CD14-positive monocyte (primary cell): ENCODE measurements around the gene PDE1C. TPM values are rescaled to one million over a fixed set of nuclear protein-coding genes. Genes with fewer than 3 reads are reported as not detected.

Source experiments
- DNase-seq, 3 donors: peaks; one replicate each; pipeline ENCODE4 v3.0.0-alpha.2; 2011 to 2022
- H2AFZ ChIP-seq: 2 replicates; pipeline ENCODE4 v1.6.0; 2012; ENCODE audit warnings: mild to moderate bottlenecking, low read depth, low read length, inconsistent platforms; ENCODE audit not compliant: insufficient read depth, poor library complexity, severe bottlenecking
- H3K27ac ChIP-seq, 2 donors: 1 replicate in 1 of 2; 2 replicates in 1 of 2; pipeline ENCODE4 v1.5.1; 2012 to 2013; ENCODE audit warnings: low read length in 2 of 2, control low read depth in 1 of 2, inconsistent platforms in 1 of 2, low read depth in 1 of 2, mild to moderate bottlenecking in 1 of 2
- H3K27me3 ChIP-seq, 2 donors: one replicate each; pipeline versions ENCODE4 v1.6.0 to v1.6.1; 2011 to 2013; ENCODE audit warnings: low read length in 2 of 2; ENCODE audit not compliant: control insufficient read depth in 2 of 2, insufficient read depth in 2 of 2
- H3K36me3 ChIP-seq, 2 donors: replicated peaks in 1 of 2; 1 replicate in 1 of 2; 2 replicates in 1 of 2; pipeline versions ENCODE4 v1.5.1 to v1.6.1; 2012 to 2013; ENCODE audit warnings: low read length in 2 of 2, control low read depth in 1 of 2, inconsistent platforms in 1 of 2, mild to moderate bottlenecking in 1 of 2; ENCODE audit not compliant: insufficient read depth in 2 of 2, control insufficient read depth in 1 of 2
- H3K4me1 ChIP-seq, 2 donors: 1 replicate in 1 of 2; 2 replicates in 1 of 2; pipeline versions ENCODE4 v1.5.1 to v1.6.1; 2012 to 2013; ENCODE audit warnings: low read length in 2 of 2, control low read depth in 1 of 2, inconsistent platforms in 1 of 2, mild to moderate bottlenecking in 1 of 2, moderate library complexity in 1 of 2; ENCODE audit not compliant: insufficient read depth in 2 of 2, control insufficient read depth in 1 of 2
- H3K4me2 ChIP-seq: replicated peaks from 2 replicates; pipeline ENCODE3; 2012; ENCODE audit warnings: low read length, moderate library complexity, mild to moderate bottlenecking; ENCODE audit not compliant: poor library complexity, severe bottlenecking; ENCODE audit errors: extremely low read depth
- H3K4me3 ChIP-seq, 3 experiments: fragments of 200-600 bp in 1 of 3; sonication (generic) in 1 of 3; replicated peaks in 1 of 3; 1 replicate in 2 of 3; 2 replicates in 1 of 3; pipeline ENCODE4 v1.5.1; 2011 to 2013; ENCODE audit warnings: low read length in 3 of 3, mild to moderate bottlenecking in 3 of 3, control low read depth in 2 of 3, low read depth in 2 of 3, inconsistent platforms in 1 of 3, moderate library complexity in 1 of 3
- H3K79me2 ChIP-seq: 2 replicates; pipeline ENCODE4 v1.6.0; 2012; ENCODE audit warnings: mild to moderate bottlenecking, control low read depth, inconsistent platforms, low read length, moderate library complexity; ENCODE audit not compliant: insufficient read depth
- H3K9ac ChIP-seq: 2 replicates; pipeline ENCODE4 v1.6.0; 2017; ENCODE audit warnings: low read length, mild to moderate bottlenecking; ENCODE audit not compliant: insufficient read depth, poor library complexity, severe bottlenecking
- H3K9me3 ChIP-seq, 2 donors: replicated peaks in 1 of 2; 1 replicate in 1 of 2; 2 replicates in 1 of 2; pipeline versions ENCODE4 v1.5.1 to v1.6.1; 2012 to 2013; ENCODE audit warnings: low read length in 2 of 2, control low read depth in 1 of 2; ENCODE audit not compliant: control insufficient read depth in 1 of 2, insufficient read depth in 1 of 2
- H4K20me1 ChIP-seq: 2 replicates; pipeline ENCODE4 v1.6.0; 2012; ENCODE audit warnings: mild to moderate bottlenecking, low read length, control low read depth, moderate library complexity; ENCODE audit not compliant: insufficient read depth
- H3K27ac Mint-ChIP-seq, 7 donors: one replicate each; pipeline ENCODE4 v1.8.0; 2020; ENCODE audit warnings: mild to moderate bottlenecking in 7 of 7, mixed read lengths in 7 of 7, moderate library complexity in 6 of 7, inconsistent platforms in 2 of 7
- H3K27me3 Mint-ChIP-seq, 3 donors: one replicate each; pipeline ENCODE4 v1.8.0; 2021 to 2022; ENCODE audit warnings: low read depth in 3 of 3, mild to moderate bottlenecking in 3 of 3, mixed read lengths in 3 of 3, moderate library complexity in 3 of 3, inconsistent platforms in 1 of 3
- H3K36me3 Mint-ChIP-seq, 2 donors: one replicate each; pipeline ENCODE4 v1.8.0; 2020; ENCODE audit warnings: mixed read lengths in 2 of 2, inconsistent platforms in 1 of 2, mild to moderate bottlenecking in 1 of 2
- H3K4me1 Mint-ChIP-seq: one replicate; pipeline ENCODE4 v1.8.0; 2020; ENCODE audit warnings: mild to moderate bottlenecking, mixed read lengths
- H3K4me3 Mint-ChIP-seq, 2 donors: one replicate each; pipeline ENCODE4 v1.8.0; 2020; ENCODE audit warnings: mild to moderate bottlenecking in 2 of 2, mixed read lengths in 2 of 2, moderate library complexity in 1 of 2
- H3K9me3 Mint-ChIP-seq, 7 donors: one replicate each; pipeline ENCODE4 v1.8.0; 2020 to 2022; ENCODE audit warnings: mixed read lengths in 7 of 7, mild to moderate bottlenecking in 6 of 7, moderate library complexity in 6 of 7, inconsistent platforms in 2 of 7
- WGBS: methylation state at CpG from one replicate; pipeline ENCODE4 v1.1.5; 2013; ENCODE audit warnings: missing lambda C conversion rate; ENCODE audit not compliant: insufficient coverage; 5-methylcytosine and 5-hydroxymethylcytosine counted together
- intact Hi-C, 2 donors: fragments of 100-400 bp; cut with micrococcal nuclease; formaldehyde crosslinking; loops; one replicate each; pipeline versions ENCODE4 v1.15.0 to v1.15.1; 2023
- polyA plus RNA-seq, 3 donors: library from polyadenylated mRNA; depleted of rRNA in 1 of 3; unstranded in 2 of 3; stranded (reverse) in 1 of 3; fragments of 300-500 nt in 2 of 3; fragments of >200 nt in 1 of 3; fragmentation: Illumina TruSeq in 2 of 3; gene quantifications; 1 replicate in 2 of 3; 2 replicates in 1 of 3; pipeline ENCODE4 v1.2.3, GENCODE V29; 2012 to 2021
- TF ChIP-seq, protein P1 (sequence below): fragments of 200-600 bp; IDR thresholded peaks from one replicate; pipeline ENCODE4 v1.8.0; 2022; ENCODE audit warnings: antibody characterized with exemption, mild to moderate bottlenecking

Gene PDE1C
- polyA plus RNA-seq, 3 donors = not detected

DNA sequence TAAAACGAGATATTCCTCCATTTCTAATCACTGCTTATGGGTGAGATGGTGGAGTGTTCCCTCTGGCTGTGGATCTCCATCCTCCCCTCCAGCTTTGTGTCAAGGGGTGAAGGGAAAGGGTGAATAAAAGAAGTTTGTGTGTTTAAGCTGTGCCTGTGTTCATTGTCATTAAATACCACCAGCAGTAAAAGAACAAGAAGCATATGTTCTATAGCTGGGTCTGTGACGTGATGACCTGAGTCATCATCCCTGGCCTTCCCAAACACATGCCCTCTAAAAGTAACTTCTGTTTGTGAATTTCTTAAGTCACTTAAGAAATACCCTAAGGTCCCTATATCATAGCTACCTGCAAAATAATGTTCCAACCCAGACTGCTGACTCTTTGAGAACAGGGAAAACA is 278.3 kb downstream of the PDE1C start:
- H3K36me3 ChIP-seq = no peaks in the 10 kb centered on the region
- H3K4me1 Mint-ChIP-seq = no peaks in the 10 kb centered on the region
- no peak overlapping the region for H3K4me2 ChIP-seq
- peaks cover 0 to 2% (median 0%) of the 10 kb centered on the region in 7 donors for H3K9me3 Mint-ChIP-seq
- H3K27me3 ChIP-seq = no peaks in the 10 kb centered on the region
- DNase-seq = no peak
- no peak overlapping the region for H3K4me3 Mint-ChIP-seq
- no peaks in the 10 kb centered on the region for H3K4me1 ChIP-seq
- H3K27ac Mint-ChIP-seq = no peak overlapping the region
- TF ChIP-seq, protein P1, sequence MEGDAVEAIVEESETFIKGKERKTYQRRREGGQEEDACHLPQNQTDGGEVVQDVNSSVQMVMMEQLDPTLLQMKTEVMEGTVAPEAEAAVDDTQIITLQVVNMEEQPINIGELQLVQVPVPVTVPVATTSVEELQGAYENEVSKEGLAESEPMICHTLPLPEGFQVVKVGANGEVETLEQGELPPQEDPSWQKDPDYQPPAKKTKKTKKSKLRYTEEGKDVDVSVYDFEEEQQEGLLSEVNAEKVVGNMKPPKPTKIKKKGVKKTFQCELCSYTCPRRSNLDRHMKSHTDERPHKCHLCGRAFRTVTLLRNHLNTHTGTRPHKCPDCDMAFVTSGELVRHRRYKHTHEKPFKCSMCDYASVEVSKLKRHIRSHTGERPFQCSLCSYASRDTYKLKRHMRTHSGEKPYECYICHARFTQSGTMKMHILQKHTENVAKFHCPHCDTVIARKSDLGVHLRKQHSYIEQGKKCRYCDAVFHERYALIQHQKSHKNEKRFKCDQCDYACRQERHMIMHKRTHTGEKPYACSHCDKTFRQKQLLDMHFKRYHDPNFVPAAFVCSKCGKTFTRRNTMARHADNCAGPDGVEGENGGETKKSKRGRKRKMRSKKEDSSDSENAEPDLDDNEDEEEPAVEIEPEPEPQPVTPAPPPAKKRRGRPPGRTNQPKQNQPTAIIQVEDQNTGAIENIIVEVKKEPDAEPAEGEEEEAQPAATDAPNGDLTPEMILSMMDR = no peak
- H2AFZ ChIP-seq = no peak overlapping the region
- no peaks in the 10 kb centered on the region for H4K20me1 ChIP-seq
- no peaks in the 10 kb centered on the region for H3K79me2 ChIP-seq
- H3K9me3 ChIP-seq = no peaks in the 10 kb centered on the region
- H3K27me3 Mint-ChIP-seq = peaks cover 0 to 3% (median 0%) of the 10 kb centered on the region in 3 donors
- no peak overlapping the region for H3K27ac ChIP-seq
- no peak overlapping the region for H3K9ac ChIP-seq
- no peaks in the 10 kb centered on the region for H3K36me3 Mint-ChIP-seq
- 86% methylated on average over 1 of the region's 2 CpGs for WGBS
- intact Hi-C loops = no loop called here
- no peak overlapping the region for H3K4me3 ChIP-seq

GRCh38 chr7:31788883-31789680 is 281.1 kb downstream of the PDE1C start:
- WGBS = no CpG with 5 or more reads among the region's 3 CpGs
- H3K4me3 ChIP-seq = no peak overlapping the region
- H3K36me3 ChIP-seq = no peaks in the 10 kb centered on the region
- H3K36me3 Mint-ChIP-seq = no peaks in the 10 kb centered on the region
- peaks cover 0 to 2% (median 0%) of the 10 kb centered on the region in 7 donors for H3K9me3 Mint-ChIP-seq
- no peak overlapping the region for H3K4me2 ChIP-seq
- H3K9ac ChIP-seq = no peak overlapping the region
- H3K4me1 Mint-ChIP-seq = no peaks in the 10 kb centered on the region
- intact Hi-C loops = no loop called here
- no peak overlapping the region for H3K27ac Mint-ChIP-seq
- H3K27ac ChIP-seq = no peak overlapping the region
- TF ChIP-seq, protein P1 = no peak
- no peak overlapping the region for H2AFZ ChIP-seq
- H4K20me1 ChIP-seq = no peaks in the 10 kb centered on the region
- DNase-seq = no peak
- H3K27me3 ChIP-seq = no peaks in the 10 kb centered on the region
- no peaks in the 10 kb centered on the region for H3K79me2 ChIP-seq
- no peak overlapping the region for H3K4me3 Mint-ChIP-seq
- H3K9me3 ChIP-seq = no peaks in the 10 kb centered on the region
- H3K27me3 Mint-ChIP-seq = peaks cover 0 to 3% (median 0%) of the 10 kb centered on the region in 3 donors
- no peaks in the 10 kb centered on the region for H3K4me1 ChIP-seq
